GM21723 (cell line): Measurements from ENCODE around the gene GJA4.

Experiments used
- ATAC-seq: cut with Tn5 transposase; IDR thresholded peaks from one replicate; pipeline ENCODE4 v1.9.1; 2021; ENCODE audit warnings: mild to moderate bottlenecking, moderate library complexity; ENCODE audit not compliant: unreplicated experiment

Gene GJA4

DNA sequence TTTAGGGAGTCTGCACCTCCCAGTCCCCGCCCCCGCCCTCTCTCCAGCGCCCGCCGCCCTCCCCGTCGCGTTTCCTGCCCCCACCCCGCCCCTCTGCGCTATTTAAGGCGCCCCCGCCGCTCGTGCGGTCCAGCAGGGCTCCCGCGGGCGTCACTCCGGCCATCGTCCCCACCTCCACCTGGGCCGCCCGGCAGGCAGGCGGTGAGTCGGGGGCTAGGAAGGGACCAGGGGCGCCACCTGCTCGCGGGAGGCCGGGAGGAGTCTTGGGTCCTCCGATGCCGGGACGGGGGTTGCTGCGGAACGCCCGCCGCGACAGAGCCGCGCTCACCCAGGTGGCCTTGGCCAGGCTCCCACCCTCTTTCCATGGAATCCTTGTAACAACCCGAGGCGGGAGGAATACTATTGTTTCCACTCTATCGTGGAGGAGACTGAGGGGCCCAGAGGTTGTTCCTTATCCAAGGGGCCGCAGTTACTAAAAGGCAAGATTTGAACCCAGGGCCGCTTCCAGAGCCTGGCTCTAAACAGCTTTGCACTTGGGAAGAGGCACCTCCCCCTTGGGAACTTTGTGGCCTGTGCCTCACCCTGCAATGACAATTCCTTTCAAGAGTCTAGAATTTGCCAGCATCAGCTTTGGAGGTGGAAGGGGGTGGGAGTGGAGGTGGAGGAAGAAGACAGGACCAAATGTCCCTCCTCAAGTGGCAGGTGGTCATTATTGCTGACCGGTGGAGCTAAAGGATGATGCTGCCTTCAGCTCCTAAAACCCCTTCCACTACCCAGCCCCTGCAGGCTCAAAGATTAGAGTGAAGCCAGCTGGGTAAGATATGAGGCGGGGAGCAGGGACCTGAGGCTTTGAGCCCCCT, at the start of gene GJA4:
TSS of gene GJA4 (plus strand) at position 132 of the 860 bp plus-strand sequence. CDS start 1,215 bp downstream, outside the sequence.
- no peak for ATAC-seq

DNA sequence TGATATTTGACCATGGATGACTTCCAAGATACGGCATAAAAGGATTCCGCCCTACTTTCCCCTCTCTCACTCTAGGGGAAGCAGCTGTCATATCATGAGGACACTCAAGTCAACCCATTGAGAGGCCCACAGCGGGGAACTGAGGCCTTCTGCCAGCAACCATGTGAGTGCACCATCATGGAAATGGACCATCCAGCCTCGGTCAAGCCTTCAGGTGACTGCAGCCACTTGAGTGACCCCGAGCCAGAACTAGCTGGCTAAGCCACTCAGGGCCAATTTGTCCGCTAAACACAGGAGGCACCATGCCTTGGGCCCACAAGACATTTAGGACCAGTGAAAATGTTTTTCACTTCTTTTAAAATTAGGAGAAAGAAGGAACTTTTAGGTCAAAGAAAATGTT, 49.0 kb upstream of the GJA4 start:
- no peak for ATAC-seq

DNA sequence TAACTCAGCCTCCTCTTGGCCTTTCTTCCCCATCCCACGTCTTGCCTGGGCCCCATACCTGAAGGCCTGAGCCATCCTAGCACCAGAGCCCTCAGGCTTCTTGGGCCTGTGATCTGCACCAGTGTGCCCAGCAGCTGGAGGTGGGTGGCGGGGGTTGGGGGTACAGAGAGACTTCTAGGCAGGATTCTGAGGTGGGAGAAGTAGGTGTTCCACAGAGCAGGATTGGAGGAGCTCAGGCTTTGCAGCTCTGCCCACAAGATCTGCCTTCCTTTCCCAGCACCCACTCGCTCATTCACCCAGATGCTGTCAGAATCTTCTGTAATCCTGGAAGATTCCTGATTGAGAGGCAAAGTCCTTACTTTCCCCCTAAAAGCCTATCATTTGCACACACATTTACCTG, 47.9 kb upstream of the GJA4 start:
- no peak for ATAC-seq

DNA sequence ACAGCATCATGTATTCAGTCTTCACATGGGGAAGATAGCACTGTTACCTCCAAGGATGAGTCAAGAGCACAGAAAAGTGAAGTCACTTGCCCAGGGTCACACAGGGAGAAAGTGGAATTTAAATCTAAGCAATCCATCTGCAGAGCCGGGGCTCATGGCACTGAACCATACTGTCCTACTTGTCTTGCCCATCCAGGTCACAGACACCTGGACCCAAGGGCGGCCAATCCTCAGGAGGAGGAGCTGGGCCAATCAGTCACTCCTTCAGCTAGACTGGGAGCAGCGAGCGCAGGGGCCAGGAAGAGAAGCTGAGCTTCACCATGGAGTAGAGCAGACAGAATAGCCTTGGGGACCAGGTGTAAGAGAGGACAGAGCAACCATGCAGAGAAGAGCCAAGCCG, 47.1 kb upstream of the GJA4 start:
- ATAC-seq = no peak

DNA sequence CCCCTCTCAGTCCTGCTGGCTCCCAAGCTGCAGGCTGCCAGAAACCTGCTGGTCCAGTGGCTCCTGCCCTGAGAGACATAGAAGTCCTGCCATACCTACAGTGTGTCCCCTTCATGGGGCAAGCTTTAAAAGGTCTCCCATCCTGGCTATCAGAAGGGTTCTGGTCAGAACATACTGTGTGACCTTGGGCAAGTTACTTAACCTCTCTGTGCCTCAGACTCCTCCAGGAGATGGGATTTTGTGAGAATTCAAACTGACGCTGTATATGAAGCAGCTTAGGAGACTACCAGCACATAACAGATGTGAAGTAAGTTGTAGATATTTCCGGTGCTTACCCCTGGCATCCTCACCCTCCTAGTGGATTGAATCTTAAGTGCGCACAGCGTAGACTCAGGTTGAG, 46.7 kb upstream of the GJA4 start:
- ATAC-seq = no peak

DNA sequence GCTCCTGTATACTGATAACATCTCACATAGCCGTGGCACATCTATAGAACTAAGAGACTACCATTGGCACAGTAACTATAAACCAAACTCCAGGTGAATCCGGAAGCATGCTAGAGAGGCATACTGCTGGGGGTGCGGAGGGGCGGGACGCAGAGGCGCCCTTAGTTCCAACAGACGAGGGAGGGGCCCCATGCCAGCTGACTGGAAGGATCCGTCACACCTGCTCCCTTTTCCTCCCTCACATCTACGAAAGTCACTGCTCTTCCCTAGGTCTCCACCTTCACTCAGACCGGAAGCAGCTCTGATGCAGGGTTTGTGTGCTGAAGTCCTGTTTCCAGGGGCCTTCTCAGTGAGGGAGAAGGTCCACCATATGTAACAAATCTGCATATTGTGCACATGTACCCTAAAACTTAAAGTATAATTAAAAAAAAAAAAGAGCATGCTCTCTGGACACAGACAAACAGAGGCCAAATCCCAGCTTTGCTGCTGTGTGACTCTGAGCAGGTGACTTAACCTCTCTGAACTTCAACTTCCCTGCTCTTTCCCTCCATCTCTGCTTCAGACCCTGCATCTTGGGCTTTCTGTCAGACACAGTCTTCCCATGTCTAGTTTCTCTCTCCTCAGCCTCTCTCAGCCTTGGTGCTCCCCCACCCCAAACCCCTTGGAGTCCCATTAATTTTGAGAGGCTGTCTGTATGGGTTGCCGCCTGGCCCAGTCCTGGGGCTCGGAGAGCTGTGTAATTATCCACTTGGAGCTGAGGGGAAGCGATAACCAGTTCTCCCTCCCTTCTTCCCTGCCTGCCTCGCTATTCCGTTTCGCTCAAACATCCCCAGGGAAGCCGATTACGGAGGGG, 45.8 kb upstream of the GJA4 start:
- no peak for ATAC-seq

DNA sequence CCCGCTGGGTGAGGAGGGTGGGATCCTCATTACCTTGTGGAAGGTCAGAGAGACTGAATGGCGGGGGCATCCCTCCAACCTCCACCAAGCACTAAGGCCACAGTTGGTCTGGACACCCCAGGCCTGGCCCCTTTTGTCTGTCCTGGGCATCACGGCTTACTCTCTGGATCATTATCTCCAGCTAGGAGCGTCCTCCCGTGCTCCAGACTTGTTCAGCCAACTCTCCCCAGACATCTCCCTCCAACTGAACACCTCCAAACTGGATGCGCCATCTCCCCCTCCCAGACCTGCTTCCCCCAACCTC, 45.2 kb upstream of the GJA4 start:
- no peak for ATAC-seq

DNA sequence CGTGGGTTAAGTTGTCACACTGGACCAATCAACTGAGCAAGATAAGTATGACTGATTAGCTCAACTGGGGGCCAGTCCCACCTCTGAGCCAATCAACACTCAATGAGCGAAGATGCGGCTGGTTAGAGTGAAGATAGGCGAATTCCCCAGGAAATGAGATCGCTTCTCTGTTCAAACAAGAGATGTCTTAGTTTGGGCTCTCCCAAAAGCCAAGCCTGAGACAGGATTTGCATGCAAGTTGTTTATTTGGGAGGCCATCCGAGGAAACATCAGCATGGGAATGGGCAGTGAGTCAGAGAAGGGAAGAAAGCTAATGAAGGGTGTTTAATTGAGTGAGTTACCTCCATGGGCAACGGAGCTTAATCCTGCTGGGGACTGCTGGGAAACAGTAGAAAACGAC, 42.8 kb upstream of the GJA4 start:
- ATAC-seq = no peak

DNA sequence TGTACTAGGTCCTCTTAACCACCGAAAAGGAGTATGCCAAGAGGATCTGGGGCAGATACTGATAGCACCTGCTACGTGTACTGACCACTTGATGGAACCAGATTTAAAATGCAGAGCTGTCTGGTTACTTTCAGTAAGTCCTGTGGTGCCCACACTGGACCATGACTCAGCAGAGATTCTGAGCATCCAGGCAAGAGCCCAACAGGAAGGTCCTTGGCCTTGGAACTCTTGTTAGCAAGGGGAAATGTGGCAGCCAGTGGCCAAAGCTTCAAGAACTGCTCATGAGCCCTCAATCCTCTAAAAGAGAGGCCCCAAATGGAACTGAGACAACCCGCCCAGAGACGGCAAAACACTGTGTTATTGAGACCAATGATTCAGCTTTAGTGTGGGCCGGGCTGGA, 42.2 kb upstream of the GJA4 start:
- ATAC-seq = no peak

DNA sequence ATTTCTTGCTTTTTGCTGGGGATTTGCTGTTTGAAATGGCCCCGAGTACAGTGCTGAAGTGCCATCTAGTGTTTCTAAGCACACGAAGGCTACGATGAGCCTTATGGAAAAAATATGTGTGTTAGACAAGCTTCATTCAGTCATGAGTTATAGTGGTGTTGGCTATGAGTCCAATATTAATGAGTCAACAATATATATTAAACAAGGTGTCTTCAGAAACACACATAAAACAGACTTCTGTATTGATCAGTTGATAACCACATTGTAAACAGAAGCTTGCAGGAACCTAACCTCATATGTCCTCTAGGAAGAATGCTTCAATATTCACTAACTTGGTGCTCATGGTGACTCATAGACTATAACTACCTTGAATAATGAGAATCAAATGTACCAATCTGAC, 39.6 kb upstream of the GJA4 start:
- ATAC-seq = no peak

DNA sequence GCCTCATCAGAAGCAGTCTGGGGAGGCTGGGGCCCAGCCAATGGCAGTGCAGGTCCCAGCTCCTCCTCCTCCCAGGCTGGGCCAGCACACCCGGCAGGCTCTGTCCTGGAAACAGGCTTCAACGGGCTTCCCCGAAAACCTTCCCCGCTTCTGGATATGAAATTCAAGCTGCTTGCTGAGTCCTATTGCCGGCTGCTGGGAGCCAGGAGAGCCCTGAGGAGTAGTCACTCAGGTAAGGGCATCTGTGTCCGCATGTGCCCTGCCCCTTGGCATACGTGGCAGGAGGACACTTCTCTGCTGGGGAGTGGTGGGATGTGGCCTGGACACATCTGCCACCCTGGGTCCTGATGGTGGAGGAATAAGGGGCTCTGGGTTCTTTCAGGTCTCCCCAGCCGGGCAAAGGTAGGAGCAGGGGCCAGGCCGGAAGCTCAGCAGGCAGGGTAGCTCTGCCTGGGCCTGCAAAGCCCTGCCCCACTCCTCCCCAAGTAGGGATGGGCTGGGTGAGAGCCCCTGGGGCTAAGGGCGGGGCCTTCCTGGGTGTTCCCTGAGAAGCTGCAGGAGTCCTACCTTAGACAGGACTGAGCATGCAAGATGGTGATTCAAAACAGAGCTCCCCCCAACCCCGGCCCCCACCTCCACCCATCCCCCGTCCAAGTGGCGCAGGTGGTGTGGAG, 37.7 kb upstream of the GJA4 start, which contains the start of gene GJB5:
TSS of gene GJB5 (plus strand) at position 84 of the 674 bp plus-strand sequence. CDS start 2,284 bp downstream, outside the sequence.
- no peak for ATAC-seq

DNA sequence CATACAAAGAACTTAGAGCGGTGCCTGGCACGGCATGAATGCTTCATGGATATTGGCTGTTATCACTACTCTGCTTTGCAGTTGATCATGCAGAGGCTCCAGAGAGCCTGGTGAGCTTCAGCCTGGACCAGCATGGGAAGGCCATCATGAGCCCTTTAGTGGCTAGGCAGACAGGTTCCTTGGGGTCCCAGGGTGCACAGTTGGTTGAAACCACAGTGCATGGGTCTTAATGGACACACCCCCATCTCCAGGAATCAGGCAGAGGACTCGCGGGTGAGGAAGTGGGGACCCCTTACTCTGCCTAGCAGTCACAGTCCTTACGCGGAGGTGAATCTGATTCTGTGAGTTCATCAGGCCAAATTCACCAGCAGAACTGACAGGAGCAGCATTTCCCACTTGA, 36.8 kb upstream of the GJA4 start:
- ATAC-seq = no peak

DNA sequence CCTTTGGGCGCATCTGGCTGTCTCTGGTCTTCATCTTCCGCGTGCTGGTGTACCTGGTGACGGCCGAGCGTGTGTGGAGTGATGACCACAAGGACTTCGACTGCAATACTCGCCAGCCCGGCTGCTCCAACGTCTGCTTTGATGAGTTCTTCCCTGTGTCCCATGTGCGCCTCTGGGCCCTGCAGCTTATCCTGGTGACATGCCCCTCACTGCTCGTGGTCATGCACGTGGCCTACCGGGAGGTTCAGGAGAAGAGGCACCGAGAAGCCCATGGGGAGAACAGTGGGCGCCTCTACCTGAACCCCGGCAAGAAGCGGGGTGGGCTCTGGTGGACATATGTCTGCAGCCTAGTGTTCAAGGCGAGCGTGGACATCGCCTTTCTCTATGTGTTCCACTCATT, 35.4 kb upstream of the GJA4 start:
- ATAC-seq = no peak

DNA sequence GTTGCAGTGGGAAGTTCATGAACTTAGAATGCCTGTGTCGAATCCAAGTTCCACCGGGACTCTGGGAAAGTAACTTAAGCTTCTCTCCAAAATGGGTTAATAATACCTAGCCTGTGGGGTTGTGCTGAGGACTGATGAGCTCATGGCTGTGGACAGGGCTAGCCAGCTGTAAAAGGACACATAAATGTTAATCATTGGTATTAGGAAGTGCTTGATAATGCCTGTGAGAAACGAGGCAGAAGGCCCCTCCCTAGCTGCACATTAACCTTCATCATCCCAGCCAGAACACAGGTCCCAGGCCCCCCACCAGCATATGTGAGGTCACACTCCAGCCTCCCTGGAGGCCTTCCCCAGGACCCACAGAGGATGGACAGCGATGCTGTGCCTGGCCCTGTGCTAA, 34.0 kb upstream of the GJA4 start:
- ATAC-seq = no peak

DNA sequence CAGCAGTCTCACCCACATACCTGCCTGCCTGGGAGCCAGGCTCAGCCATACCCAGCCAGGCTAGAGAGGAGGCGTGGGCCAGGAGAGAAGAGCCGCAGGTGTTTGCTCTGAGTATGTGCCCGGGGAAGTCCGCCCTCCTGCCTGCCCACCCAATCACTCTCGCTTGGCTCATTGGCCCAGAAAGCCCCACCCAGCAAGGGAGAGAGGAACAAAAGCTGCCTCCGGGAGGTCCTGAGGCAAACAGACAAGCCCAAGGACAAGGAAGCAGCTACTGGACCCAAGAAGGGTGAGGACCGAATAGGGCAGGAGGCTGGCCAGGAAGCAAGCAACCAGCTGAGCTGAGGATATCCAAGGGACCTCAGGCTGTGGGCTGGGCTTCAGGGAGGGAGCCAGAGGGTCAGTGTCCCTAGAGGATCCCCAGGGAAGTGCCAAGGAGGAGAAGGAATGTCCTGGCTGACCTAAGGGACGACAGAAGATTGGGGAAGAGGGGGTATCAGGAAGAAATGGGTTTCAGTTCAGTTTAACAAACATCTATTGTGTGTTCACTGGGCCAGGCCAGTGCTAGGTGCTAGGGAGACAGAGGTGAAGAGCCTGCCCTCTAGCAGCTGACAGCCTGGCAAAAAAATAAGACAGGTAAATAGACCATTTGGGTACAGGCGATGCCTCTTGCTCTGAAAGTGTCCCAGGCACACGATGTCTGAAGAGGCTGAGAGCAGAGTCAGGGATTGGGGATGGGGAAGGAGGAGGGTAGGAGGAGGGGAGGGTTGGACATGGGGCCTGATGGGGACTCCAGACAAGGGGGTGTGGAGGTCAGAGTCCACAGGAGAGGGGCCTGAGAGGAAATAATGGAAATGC, 33.1 kb upstream of the GJA4 start, which contains the start of gene GJB4:
TSS of gene GJB4 (plus strand) at position 238 of the 855 bp plus-strand sequence. CDS start 1,515 bp downstream, outside the sequence.
- no peak for ATAC-seq

DNA sequence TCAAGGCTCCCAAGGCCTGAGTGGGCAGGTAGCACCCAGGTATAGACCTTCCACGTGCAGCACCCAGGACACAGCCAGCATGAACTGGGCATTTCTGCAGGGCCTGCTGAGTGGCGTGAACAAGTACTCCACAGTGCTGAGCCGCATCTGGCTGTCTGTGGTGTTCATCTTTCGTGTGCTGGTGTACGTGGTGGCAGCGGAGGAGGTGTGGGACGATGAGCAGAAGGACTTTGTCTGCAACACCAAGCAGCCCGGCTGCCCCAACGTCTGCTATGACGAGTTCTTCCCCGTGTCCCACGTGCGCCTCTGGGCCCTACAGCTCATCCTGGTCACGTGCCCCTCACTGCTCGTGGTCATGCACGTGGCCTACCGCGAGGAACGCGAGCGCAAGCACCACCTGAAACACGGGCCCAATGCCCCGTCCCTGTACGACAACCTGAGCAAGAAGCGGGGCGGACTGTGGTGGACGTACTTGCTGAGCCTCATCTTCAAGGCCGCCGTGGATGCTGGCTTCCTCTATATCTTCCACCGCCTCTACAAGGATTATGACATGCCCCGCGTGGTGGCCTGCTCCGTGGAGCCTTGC, 31.5 kb upstream of the GJA4 start:
- no peak for ATAC-seq

DNA sequence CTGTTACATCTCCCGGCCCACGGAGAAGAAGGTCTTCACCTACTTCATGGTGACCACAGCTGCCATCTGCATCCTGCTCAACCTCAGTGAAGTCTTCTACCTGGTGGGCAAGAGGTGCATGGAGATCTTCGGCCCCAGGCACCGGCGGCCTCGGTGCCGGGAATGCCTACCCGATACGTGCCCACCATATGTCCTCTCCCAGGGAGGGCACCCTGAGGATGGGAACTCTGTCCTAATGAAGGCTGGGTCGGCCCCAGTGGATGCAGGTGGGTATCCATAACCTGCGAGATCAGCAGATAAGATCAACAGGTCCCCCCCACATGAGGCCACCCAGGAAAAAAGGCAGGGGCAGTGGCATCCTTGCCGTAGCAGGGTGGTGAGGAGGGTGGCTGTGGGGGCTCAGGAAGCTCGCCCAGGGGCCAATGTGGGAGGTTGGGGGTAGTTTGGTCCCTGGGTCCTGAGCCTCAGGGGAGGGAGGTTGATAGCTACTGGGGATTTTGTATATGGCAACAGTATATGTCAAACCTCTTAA, 31.0 kb upstream of the GJA4 start:
- no peak for ATAC-seq

DNA sequence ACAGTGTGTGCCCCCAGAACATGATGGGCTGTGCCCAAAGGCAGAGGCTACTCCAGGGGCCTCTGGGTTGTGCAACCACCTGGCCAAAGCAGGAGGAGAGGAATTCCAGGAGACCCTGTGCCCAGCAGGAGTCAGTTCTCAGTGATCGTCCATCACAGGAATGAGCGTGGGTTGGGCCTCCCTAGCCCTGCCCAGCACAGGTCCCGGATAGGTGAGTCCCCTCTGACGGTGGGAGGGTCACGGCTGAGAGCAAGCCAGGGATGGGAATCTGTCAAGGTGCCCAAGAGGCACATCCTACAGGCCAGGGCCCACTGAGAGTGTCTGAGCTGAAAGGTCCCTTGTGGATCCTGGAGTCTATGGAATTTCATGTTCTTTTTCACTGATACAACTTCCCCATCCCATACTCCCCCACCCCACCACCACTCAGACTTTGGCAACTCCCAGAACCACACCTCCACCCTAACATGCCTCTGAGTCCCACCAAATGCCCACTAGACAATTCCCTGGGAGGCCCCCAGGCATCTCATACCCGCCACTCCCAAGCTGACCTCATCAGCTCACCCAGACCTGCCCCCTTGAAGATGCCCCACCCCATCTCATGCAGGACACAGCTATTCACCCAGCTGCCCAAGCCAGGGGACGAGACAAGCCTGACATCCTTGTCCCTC, 30.2 kb upstream of the GJA4 start:
- no peak for ATAC-seq

DNA sequence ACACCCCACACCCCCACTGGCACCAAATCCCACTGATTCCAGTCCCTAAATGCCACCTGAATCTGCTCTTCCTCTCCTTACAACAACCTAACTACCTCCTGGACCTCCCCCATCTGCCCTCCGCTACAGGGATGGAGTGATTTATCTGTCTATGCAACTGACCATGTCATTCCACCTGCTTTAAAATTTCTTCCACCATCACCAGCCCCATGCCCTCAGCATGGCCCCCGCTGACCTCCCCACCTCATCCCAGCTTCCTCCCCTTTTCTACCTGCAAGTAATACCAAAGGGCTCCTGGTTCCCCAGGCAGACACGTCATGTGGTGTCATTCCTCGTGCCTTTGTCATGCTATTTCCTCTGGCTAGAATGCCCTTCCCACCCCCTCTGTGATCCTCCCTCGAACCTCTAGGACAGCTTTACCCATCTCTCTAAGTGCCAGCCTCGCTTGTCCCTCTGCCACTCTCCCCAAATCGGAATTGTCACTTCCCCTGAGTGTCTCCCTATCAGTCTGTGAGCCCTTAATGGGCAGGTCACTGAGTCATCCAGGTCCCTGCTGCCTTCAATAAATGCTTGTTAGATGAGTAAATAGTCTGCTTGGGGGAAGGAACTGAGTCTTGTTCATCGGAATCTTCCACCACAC, 29.5 kb upstream of the GJA4 start:
- ATAC-seq = no peak
